ENCODE data around the gene ERICH6.
"Not testable (repeated sequence)": the region's sequence is repeated elsewhere in the genome, so short reads cannot be mapped to it uniquely, and the experiment has no call there.

Gene ERICH6

DNA sequence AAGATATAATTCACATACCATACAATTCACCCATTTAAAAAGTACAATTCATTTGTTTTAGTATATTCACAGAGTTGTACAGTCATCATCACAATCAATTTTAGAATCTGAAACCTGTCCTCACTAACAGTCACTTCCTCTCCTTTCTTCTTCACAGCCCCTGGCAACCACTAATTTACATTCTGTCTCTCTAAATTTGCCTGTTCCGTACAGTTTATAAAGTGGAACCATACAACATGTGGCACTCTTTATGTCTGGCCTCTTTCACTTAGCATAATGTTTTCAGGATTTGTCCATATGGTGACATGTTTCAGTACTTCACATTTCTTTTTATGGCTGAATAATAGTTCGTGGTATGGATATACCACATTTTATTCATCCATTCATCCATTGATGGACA, 22.7 kb downstream of the ERICH6 start:
- no peak for DNase-seq

DNA sequence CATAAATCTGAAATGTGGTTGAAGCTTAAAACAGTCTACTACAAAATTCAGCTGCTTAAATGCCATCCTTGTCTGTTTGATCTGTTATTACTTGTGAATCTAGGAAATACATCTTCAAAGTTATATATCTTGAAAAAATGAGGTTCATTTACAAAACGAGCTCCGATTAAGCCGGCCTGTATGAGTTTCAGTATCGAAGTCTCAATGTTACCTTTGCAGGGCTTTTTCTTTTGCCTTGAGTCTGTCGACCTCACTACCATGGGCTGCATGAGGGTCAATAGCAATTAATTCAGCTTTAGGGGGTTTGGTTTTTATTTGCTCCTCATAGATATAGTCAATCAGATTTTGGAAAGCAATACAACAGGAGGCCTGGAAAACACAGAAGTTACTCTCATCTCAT, 23.2 kb downstream of the ERICH6 start:
- no peak for DNase-seq

DNA sequence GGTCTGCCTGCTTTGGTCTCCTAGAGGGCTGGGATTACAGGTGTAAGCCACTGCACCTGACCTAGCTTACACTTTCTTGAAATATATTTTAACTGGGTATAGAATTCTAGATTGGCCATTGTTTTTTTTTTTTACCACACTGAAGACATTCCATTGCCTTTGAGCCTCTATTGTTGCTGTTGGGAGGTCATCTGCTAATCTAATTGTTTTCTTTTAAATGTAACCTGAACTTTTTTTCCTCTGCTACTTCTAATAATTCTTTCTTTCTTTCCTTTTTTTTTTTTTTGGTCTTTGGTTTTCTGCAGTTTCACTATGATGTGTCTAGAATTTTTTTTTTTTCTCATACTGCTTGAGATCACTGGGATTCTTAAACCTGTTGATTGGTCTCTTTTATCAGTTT, 28.1 kb downstream of the ERICH6 start:
- DNase-seq = no peak

DNA sequence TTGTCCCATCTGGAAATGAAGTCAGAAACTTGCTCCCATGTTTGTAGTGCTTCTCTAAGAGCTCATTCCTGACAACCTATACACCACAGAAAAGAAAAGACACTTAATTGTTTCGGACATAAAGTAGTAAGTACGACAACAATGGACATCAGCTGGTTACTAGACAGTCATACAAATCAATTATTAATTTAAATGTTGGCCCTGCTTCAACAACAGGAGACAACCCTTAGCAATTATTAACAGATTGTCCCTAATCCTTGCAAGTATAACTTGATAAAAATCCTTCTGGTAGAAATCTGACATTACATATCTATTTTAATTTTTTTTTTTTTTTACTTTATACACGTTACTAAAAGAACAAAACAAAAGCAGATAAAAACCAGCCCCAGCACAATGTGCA, 29.8 kb downstream of the ERICH6 start:
- DNase-seq = no peak

DNA sequence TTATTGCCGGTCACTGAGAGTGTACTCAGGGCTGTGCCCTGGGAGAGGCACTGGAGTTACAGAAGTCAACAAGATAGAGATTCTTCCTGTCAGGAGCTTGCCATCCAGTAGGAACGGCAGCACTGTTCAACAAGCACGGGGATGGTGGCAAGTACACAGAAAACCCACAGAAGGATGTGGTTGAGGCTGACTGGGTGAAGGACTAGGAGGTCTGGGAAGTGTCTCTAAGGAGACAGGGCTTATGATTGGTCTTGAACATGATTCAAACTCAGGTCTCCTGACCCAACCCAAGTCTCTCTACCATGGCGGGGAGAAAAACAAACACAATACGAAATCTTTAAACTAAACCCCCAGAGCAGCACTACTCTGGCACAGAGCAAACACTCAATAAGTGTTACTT, 37.6 kb downstream of the ERICH6 start:
- no peak for DNase-seq

DNA sequence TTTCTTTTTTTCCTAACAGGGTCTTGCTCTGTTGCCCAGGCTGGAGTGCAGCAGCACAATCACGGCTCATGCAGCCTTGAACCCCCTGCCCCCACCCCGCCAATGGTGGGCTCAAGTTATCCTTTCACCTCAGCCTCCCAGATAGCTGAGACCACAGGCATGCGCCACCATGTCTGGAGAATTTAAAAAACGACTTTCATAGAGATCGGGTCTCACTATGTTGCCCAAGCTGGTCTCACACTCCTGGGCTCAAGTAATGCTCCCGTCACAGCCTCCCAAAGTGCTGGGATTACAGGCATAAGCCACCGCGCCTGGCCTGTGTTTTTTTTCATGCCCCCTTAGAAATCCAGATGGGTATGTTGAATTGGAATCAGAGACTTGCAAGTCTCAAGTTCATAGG, 40.3 kb downstream of the ERICH6 start:
- no peak for DNase-seq

DNA sequence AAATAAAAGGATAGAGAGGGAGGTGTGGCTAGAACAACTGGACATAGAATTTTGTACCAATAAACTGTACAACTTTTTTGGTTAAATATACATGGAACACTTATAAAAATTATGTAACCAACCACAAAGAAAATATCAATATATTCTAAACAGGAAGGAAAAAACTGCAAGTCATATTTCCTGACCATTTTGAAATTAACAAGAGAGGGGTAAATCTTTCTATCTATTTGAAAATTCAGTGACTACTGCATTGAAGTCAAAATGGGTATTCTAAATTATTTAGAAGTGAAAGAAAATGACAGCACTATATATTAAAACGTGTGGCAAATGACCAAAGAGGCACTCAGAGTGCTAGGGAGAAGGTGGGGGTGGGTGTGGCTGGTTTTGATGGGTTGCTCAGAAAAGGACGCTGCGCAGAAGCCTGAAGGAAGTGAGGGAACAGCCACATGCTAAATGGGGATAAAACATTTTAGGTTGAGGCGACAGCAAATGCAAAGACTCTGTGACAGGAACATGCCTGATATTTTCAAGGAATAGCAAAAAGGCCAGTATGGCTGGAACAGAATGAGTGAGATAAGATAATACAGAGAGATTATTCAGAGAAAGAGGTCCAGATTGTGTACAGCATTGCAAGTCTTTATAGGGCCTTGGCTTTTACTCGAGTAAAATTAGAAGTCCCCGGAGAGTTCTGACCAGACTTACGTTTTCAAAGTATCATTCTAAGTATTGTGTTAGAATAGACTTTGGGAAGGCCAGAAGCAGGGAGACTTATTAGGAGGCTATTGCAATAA, 41.1 kb downstream of the ERICH6 start:
- no peak for DNase-seq

DNA sequence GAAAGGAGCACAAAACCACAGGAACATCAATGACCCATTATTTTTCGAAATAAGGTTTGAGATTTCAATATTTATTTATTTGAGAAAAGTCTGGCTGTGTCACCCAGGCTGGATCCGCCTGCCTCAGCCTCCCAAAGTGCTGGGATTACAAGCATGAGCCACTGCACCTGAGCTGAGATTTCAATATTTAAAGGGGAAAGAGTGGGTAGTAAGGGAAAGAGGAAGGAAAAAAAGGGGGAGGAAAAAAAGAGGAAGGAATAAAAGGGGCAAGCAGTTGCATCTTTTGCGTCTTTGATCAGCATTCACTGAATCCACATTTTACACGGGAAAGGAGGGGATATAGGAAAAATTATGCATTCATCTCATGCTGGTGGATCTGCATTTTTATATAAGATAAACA, 47.4 kb downstream of the ERICH6 start:
- no peak for DNase-seq

DNA sequence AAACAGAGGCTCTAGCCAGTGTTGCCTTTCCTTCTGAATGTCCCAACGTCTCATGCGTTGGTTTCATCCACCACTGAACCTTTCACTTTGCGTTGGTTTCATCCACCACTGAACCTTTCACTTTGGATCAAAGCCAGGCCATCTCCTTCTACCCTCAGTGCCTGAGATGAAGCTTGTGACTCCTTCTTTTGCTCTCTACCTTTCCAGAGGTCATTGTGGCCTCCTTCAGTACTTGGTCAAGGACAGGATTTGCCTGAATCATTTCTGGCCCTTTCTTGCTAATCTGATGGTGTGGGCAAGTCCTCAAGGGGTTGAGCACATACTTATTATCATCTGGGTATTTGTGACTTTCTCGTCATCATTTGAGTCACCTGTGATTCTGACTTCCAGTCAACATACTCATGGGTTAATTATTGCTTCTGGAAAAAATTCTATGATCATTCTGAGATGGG, 50.6 kb downstream of the ERICH6 start:
- DNase-seq = no peak

DNA sequence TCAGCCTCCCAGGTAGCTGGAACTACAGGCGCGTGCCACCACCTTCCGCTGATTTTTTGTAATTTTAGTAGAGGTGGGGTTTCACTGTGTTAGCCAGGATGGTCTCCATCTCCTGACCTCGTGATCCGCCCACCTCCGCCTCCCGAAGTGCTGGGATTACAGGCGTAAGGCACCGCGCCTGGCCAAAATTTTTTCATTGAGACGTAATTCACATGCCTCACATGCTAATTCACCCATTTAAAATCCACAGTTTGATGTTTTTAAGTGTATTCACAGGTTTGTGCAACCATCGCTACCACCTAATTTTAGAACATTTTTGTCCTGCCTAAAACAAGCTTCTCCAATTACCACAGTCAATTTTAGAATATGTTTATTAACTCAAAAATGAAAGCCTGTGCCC, 63.5 kb downstream of the ERICH6 start:
- DNase-seq = no peak

DNA sequence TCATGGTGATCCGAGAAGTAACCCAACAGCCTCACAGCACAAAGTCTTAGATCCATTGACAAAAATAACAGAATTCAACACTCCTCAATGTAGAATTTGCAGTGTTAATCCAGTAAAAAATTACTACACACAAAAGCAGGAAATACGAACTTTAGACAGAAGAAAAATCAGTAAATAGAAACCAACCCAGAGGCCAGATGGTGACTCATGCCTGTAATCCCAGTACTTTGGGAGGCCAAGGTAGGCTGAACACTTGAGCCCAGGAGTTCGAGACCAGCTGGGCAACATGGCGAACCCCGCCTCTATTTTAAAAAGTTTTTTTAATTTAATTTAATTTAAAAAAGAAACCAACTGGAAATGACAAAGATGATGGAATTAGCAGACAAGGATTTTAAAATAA, 64.5 kb downstream of the ERICH6 start:
- DNase-seq = no peak

DNA sequence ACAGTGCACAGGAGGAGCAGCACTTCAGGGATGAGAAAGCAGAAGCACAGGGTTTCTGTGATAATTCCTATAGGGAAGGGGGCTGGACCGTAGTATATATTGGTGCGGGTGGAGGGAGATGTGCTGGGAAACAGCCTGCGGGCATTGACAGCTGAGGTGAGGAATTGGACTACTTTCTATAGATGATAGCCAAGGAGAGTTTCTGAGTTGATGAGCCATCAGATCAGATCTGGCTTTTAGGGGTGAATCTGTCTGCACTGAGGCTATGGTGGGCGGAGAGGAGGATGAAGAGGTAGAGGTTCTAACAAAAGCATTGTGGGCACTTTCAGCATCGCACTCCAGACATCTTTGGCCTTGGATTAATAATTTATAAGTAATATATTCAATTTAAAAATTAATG, 67.5 kb downstream of the ERICH6 start:
- no peak for DNase-seq

DNA sequence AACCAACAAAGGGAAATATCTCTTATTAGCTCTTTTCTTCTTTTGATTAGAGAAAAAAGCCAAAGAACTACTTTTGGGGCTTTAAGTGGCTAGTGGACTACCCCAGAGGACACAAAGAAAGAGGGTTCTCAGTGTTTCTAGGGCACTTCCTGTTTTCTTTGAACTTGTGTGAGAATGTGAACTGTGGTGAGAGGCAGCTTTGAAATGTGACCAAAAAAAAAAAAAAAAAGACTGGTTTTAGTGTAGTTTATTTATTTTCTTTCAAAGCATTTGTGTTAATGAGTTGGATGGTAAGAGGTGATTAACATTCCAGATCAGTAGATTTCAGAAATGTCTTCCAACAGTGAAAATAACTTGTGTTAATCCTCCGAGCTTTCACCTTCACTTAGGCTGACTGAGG, 68.2 kb downstream of the ERICH6 start:
- no peak for DNase-seq

DNA sequence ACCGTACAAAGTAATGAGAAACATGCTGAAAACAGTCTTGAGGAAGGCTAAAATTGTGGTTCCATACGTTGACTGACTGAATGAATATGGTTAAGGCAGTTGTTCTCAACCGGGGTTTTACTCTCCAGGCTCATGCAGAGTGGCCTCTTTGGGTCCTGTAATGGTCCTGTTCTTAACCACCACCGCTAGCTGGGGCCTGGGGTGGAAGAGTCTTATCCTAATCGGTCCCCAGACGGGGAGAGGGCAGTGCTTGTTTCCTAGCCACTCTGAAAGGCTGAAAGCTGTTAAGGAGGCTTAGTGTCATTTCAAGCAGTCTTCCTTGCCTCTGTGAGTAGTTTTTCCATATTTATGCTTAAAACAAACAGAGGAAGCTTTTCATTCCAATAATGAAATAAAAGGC, 68.6 kb downstream of the ERICH6 start:
- no peak for DNase-seq

DNA sequence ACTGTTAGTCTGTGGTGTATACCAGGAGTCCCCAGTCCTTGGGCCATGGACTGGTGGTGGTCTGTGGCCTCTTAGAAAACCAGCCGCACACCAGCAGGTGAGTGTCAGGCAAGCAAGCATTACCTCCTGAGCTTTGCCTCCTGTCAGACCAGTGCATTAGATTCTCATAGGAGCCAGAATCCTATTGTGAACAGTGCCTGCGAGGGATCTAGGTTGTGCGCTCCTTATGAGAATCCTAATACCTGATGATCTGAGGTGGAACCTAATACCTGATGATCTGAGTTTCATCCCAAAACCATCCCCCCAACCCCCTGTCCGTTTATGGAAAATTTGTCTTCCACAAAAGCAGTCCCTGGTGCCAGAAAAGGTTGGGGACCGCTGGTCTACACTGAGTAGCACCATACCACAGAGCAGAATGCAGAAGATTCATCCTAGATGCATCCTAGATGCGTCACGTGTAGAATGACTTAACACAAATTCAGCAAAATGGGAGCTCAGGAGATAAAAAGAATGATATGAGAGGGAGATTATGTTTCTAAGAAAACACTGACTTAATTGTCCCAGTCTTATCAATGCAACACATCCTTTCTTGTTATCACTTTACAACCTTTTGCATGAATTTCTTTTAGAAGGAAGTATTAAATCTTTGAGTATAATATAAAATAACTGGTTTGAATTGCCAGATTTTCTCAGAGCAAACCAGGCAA, 72.1 kb downstream of the ERICH6 start:
- DNase-seq = no peak

DNA sequence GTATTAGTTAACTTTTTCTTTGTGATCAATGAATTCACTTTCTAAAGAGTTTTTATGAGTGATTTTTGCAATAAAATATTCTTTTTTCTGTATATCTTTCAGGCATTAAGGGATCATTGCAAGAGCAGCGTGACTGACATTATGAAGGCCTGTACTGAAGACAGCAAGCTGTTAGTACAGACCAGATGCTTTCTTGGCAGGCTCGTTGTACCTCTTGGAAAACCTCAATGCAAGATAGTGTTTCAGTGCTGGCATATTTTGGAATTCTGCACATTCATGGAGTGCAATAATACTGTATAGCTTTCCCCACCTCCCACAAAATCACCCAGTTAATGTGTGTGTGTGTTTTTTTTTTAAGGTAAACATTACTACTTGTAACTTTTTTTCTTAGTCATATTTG, 76.2 kb downstream of the ERICH6 start:
- DNase-seq = no peak

DNA sequence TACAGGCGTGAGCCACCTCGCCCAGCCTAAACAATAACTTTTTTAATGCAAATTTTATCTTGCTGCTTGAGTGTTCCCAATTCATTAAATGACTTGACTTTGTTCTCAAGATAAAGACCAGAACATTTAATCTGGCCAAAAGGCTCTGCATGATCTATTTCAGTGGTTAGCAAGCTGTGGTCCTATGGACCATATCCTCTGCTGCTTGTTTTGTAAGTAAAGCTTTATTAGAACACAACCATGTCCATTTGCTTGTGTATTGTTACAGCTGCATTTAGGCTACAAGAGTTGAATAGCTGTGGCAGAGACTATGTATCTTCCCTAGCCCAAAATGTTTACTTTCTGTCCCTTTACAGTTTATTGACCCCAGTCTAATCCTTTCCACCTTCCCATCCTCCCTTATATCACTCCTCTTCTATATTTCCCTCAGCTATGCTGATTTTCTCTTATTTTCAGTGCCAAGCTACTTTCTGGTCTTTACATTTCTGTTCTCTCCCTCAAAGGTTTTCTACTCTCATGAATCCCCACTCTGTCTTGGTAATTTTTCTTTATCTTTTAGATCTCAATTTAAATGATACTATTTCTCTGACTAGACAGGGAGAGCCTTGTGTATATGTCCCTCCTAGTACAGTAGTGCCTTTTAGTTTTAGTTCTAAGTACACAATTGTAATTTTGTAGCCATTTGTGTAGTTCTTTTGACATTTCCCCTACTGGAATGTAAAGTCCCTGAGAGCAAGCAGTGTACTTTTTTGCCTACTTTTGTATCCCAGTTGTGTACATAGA, 77.4 kb downstream of the ERICH6 start:
- no peak for DNase-seq

DNA sequence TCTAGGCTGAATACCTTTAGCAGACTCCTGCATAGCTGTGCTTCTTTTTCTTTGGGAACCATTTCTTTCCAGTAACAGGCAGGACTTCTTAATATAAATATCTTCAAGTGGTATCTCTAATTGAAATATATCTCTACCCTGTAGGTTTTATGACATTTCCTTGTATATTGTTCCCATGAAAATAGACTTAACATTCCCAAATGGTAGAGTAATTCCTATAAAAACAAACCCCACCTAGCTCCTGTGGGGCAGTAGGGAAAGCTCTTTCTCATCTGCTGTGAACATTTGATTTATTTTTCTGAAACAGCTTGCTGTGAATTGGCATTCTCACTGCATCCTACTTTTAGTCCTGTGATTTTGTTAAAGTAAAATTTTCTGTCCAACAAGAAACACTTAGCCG, 79.8 kb downstream of the ERICH6 start:
- no peak for DNase-seq

DNA sequence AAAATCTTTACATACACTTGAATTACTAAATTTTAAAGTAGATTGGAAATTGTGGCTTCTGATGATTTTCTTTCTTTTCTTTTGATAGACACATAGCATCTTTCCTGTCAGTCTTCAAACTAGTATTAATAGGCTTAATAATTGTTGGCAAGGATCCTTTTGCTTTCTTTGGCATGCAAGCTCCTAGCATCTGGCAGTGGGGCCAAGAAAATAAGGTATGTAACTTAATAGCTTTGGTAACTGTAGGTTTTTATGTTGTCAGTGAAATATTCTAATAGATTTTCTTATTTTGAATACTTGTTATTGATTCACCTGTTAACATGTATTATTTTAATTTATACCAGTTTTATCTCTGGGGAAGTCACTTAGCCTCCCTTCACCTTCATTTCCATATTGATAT, 80.8 kb downstream of the ERICH6 start:
- not testable (repeated sequence) for DNase-seq

DNA sequence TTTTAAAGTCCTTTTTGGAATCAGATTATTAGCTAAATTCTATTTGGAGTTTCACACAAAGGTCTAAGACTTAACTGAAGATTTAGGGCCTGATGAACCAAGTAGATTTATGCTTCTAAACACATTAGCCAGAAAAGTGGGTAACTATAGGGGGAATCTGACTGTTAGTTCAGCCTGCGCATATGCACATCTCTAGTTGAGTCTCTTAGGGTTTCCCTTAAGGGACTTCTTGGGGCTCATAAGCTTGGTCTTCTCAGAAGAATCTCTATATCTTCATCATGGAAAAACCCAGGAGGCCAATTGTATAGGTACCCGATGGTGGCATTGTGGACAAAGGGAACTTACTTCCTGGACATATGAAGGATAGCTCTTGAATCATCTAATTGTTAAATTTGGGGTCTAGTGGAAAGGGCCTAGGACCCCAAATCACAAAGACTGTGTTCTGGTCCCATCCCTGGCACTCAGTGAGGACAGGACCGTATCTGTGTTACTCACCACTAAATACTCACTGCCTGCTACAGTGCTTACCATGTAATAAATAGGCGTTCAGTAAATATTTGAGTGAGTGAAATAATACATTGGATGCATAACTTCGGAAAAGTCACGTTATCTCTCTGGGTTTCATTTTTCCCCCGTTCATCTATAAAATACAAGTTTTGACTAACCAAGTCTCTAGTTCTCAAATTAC, 83.6 kb downstream of the ERICH6 start:
- no peak for DNase-seq

DNA sequence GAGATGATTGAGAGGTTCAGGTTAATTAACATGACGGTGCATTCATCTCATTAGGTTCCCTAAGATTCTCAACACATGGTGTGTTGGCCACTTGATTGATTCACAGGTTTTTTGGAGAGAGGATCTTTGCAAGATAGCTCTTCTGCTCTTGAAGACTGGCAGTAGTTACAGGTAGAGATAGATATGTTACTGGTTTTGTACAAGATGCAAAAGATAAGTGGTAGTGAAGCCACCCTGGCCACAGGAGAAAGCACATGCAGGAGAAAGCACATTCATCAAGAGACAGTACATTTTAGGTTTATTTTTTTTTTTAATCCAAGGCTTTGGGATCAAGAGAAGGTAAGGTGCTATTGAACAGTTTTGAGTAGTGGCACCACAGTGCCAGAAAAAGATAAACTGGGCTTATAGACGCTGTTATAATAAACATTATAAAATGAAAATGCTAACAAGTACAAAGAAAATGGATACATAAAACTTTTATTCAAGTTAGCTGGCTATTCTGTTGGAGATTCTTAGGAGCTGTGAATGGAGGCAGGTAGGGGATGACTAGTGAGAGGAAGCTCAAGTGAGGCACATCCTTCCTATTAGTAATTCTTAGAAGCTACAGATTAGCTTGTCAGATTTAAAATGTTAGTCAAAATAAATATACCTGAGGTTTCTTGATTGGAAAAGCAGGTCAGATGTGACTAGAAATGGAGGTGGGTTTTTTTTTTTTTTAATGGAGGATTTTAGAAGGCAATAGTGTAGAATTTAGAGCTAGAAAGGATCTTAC, 89.8 kb downstream of the ERICH6 start:
- no peak for DNase-seq

DNA sequence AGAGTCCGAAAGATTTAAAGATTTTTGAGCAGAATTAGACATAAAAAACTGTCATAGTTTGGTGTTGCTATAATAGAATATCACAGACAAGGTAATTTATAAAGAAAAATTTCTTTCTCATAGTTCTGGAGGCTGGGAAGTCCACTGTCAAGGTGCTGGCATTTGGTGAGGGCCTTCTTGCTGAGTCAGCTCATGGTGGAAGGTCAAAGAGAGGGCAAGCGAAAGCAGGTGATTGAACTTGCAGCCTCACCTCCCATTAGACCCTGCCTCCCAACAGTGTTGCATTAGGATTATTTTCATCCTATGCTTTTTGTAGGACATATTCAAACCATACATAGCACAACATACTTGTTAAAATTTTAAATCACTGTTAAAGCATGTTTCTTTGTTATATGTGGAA, 90.7 kb downstream of the ERICH6 start:
- no peak for DNase-seq

DNA sequence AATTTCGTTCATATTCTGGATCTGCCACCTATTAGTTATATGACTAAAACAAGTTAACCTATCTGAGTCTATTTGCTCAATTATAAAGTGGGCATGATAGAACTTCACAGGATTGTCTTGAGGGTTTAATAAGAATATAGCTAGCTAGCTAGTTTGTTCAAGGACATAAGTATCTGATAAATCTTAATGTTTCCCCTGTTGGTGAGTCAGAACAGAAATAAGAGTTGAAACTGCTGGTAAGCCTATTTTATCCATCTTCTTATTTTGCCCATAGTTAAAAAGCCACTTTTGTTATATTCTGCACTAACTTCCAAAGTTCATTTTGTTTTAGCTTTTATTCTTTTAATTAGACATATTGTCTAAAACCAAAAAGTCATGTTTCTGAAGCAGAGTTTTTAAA, 91.2 kb downstream of the ERICH6 start:
- no peak for DNase-seq
